Ovary (tissue), 9 donors: ENCODE data around the gene PSMC3. TPM values are rescaled to one million over a fixed set of nuclear protein-coding genes. Genes with fewer than 3 reads are reported as not detected.
A peak's percentile ranks its signal among the peaks of the same experiment; 100 is the strongest.

ENCODE experiments used
- DNase-seq, 5 donors: peaks; one replicate each; pipeline ENCODE4 v3.0.0-alpha.2; 2019 to 2020
- H3K27ac ChIP-seq, 2 donors: fragments of 200-600 bp; one replicate each; pipeline versions ENCODE4 v1.5.1 to v1.8.0; 2019 to 2022
- H3K27me3 ChIP-seq: fragments of 200-600 bp; one replicate; pipeline ENCODE4 v1.8.0; 2022
- H3K36me3 ChIP-seq: fragments of 200-600 bp; sonication (generic); one replicate; pipeline ENCODE4 v1.5.1; 2019
- H3K4me1 ChIP-seq: one replicate; pipeline ENCODE4 v1.8.1; 2013; ENCODE audit warnings: mild to moderate bottlenecking, moderate library complexity; ENCODE audit not compliant: insufficient read depth
- H3K4me3 ChIP-seq: fragments of 200-600 bp; sonication (generic); one replicate; pipeline ENCODE4 v1.5.1; 2017
- H3K9me3 ChIP-seq, 2 donors: fragments of 200-600 bp in 1 of 2; sonication (generic) in 1 of 2; one replicate each; pipeline versions ENCODE4 v1.5.1 to v1.8.1; 2013 to 2019; ENCODE audit warnings: mild to moderate bottlenecking in 1 of 2, moderate library complexity in 1 of 2
- EP300 ChIP-seq: sonication (generic); formaldehyde crosslinking; IDR thresholded peaks from one replicate; pipeline ENCODE4 v1.6.1; 2017; ENCODE audit warnings: antibody characterized with exemption
- POLR2A ChIP-seq: fragments of 450-650 bp; IDR thresholded peaks from one replicate; pipeline ENCODE4 v1.6.1; 2017; ENCODE audit warnings: antibody characterized with exemption, mild to moderate bottlenecking, moderate library complexity
- WGBS, 3 donors: extraction: QIAGEN DNeasy Blood & Tissue Kit in 1 of 3; methylation state at CpG; one replicate each; pipeline versions ENCODE4 v1.1.5 to v1.1.7; 2013 to 2017; 5-methylcytosine and 5-hydroxymethylcytosine counted together
- intact Hi-C, 4 donors: fragments of 100-400 bp; cut with DNase I; formaldehyde crosslinking; loops; one replicate each; pipeline versions ENCODE4 v1.11.0 to v1.15.1; 2022 to 2023
- polyA plus RNA-seq, 2 donors: library from polyadenylated mRNA; stranded (reverse); fragments of 200-250 nt in 1 of 2; fragments of 350-450 nt in 1 of 2; fragmentation: Illumina TruSeq in 1 of 2; extraction: RNeasy Lipid Tissue Mini Kit (QIAGEN cat#74804) in 1 of 2; gene quantifications; one replicate each; pipeline ENCODE4 v1.2.3, GENCODE V29; 2013 to 2014
- total RNA-seq, 7 donors: library from RNA; depleted of rRNA in 2 of 7; stranded (reverse); fragments of >200 nt in 2 of 7; fragmentation: NEBNext Ultra II Directional in 3 of 7; extraction: Animal tissue kit (Norgen Biotek cat#: 25700) in 3 of 7; gene quantifications; one replicate each; pipeline versions ENCODE4 v1.1.0 to v1.2.4, GENCODE V29; 2016 to 2023
- TF ChIP-seq, protein P1 (sequence below), 3 donors: fragments of 450-650 bp in 2 of 3; fragments of 200-600 bp in 1 of 3; IDR thresholded peaks; one replicate each; pipeline versions ENCODE4 v1.5.1 to v1.8.0; 2016 to 2022; ENCODE audit warnings: antibody characterized with exemption in 3 of 3, mild to moderate bottlenecking in 1 of 3
- donor health status: DM: no; HTN: no; CAD: no; lungs with moderate emphysema.
- donor health status: DM: no; HTN: no; CAD: no.
- donor health status: Bipolar disorder and iron deficiency.
- donor health status: DM: yes; HTN: yes; CAD: no.
- donor health status: DM: no; HTN: no; CAD: no.
- donor health status: DM: yes; HTN: yes; CAD: no.

PSMC3 gene
- total and polyA plus RNA-seq, 9 donors = 60.7 to 267 (median 87.2) TPM

DNA sequence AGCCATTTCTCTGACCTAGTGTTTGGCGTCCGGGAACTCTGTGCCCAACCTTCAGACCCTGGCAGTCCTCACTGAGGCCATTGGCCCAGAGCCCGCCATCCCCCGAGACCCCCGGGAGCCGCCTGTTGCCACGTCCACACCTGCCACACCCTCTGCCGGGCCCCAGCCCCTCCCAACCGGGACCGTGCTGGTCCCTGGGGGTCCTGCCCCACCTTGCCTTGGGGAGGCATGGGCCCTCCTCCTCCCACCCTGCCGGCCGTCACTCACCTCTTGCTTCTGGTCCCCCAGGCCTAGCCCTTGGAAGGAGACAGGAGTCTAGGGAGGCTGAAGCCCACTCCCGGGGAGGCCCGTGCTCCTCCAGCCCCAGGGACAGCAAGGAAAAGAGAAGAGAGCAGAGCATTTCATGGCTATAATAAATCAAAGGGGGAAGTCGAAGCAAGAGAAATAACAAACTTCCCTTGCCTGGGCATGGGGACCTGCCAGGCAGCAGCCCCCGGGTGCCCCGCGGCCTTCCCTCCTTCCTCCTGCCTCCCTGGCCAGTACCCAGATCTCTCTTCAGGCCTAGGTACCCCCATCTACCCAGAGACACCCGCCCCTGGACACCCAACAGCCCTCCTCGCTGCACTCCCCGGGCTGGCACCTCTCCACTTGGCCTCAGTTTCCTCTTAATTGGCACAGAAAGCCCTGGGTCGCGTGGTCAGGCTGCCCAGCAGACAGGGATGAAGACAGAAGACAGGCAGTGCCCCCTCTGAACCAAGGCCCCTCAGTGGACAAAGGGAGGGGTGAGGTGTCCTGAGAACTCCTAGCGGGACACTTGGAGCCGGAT lies 30.8 kb downstream of the PSMC3 start:
- Histone ChIP-seq H3K36me3 (no peaks in the 10 kb centered on the region), H3K27me3 (no peaks in the 10 kb centered on the region), H3K4me1 (no peaks in the 10 kb centered on the region), H3K9me3 (no peaks in the 10 kb centered on the region), H3K4me3 (no peak overlapping the region), H3K27ac (peak overlapping the region in 1 of 2 donors; percentile 31)
- DNase-seq = peak in 1 of 5 donors; percentile 23
- WGBS, 3 donors = 85 to 86% (median 85%) methylated on average over 25 of the region's 25 CpGs
- TF ChIP-seq POLR2A (no peak), EP300 (no peak)
- TF ChIP-seq, protein P1, sequence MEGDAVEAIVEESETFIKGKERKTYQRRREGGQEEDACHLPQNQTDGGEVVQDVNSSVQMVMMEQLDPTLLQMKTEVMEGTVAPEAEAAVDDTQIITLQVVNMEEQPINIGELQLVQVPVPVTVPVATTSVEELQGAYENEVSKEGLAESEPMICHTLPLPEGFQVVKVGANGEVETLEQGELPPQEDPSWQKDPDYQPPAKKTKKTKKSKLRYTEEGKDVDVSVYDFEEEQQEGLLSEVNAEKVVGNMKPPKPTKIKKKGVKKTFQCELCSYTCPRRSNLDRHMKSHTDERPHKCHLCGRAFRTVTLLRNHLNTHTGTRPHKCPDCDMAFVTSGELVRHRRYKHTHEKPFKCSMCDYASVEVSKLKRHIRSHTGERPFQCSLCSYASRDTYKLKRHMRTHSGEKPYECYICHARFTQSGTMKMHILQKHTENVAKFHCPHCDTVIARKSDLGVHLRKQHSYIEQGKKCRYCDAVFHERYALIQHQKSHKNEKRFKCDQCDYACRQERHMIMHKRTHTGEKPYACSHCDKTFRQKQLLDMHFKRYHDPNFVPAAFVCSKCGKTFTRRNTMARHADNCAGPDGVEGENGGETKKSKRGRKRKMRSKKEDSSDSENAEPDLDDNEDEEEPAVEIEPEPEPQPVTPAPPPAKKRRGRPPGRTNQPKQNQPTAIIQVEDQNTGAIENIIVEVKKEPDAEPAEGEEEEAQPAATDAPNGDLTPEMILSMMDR (IDR thresholded peaks at IDR 0.05) = no peak
- intact Hi-C loops = no loop called here

- H3K4me3 ChIP-seq = no peak overlapping the region
Measured at GRCh38 chr11:47394322-47395222, 31.7 kb downstream of the PSMC3 start.

GRCh38 chr11:47394050-47394321 lies 32.3 kb downstream of the PSMC3 start:
- H3K36me3 ChIP-seq = no peaks in the 10 kb centered on the region
- intact Hi-C loops = no loop called here
- H3K4me3 ChIP-seq = no peak overlapping the region
- no peaks in the 10 kb centered on the region for H3K4me1 ChIP-seq
- no peak for DNase-seq
- no peaks in the 10 kb centered on the region for H3K9me3 ChIP-seq
- no peaks in the 10 kb centered on the region for H3K27me3 ChIP-seq
- H3K27ac ChIP-seq = no peak overlapping the region
- TF ChIP-seq POLR2A = no peak
- no peak for TF ChIP-seq EP300
- TF ChIP-seq, protein P1 (IDR thresholded peaks at IDR 0.05) = no peak
- 84 to 95% (median 91%) methylated on average over 9 of the region's 9 CpGs for WGBS, 3 donors

More at GRCh38 chr11:47394322-47395222, 31.7 kb downstream of the PSMC3 start:
- DNase-seq = peak in 1 of 5 donors; percentile 18
- H3K27me3 ChIP-seq = no peaks in the 10 kb centered on the region
- WGBS, 3 donors = 82 to 86% (median 86%) methylated on average over 37 to 39 of the region's 39 CpGs
- H3K36me3 ChIP-seq = no peaks in the 10 kb centered on the region
- intact Hi-C loops = no loop called here
- peak overlapping the region in 1 of 2 donors; percentile 31 for H3K27ac ChIP-seq
- H3K9me3 ChIP-seq = no peaks in the 10 kb centered on the region
- TF ChIP-seq EP300 (no peak), POLR2A (no peak)
- TF ChIP-seq, protein P1 (IDR thresholded peaks at IDR 0.05) = no peak
- H3K4me1 ChIP-seq = no peaks in the 10 kb centered on the region

DNA sequence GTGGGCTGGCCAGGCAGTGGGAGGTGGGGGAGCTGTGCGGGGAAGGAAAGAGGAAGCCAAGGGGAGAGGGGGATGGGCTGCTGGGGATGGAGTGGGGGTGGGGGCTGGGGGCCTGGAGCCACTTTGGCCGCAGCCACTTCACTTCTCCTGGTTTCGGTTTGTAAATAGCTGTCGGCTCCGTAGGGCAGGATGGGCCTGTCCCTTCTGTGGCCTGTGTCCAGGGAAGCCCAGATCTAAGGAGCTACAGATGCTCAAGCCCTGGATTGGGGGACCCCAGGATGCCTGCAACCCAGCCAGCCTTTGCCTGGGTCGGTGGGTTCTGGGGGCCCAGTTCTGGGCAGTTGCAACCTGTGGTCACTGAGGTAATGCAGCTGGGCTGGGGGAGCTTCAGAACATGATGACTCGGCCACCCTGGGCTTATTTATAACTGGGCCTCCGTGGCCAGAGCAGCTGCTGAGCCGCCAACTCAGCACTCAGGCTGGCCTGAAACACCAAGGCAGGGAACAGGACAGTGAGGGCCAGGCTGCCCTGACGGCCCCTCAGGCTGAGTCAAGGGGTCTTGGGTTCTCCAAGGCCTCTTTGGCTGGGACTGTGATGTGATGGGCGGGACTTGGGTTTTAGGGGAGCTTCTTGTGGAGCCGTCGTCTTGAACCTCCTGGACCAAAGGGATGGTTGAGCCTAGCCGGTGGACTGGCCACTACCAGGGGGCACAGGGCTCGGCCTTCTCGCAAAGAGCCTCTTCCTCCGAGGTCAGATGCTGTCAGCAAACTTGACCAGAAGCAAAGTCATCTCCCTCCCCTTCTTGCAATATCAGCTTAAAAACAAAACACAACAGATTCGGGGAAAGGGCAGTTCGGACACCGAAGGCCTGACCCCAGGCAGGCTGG lies 32.8 kb downstream of the PSMC3 start:
- no peaks in the 10 kb centered on the region for H3K36me3 ChIP-seq
- TF ChIP-seq, protein P1 (IDR thresholded peaks at IDR 0.05) = no peak
- no peak for TF ChIP-seq EP300
- no peak for TF ChIP-seq POLR2A
- no peaks in the 10 kb centered on the region for H3K9me3 ChIP-seq
- no peak overlapping the region for H3K4me3 ChIP-seq
- DNase-seq = peak in 1 of 5 donors; percentile 16
- 72 to 74% (median 73%) methylated on average over 17 to 20 of the region's 20 CpGs for WGBS, 3 donors
- no peak overlapping the region for H3K27ac ChIP-seq
- no peaks in the 10 kb centered on the region for H3K4me1 ChIP-seq
- no peaks in the 10 kb centered on the region for H3K27me3 ChIP-seq
- intact Hi-C loops = no loop called here
